ENCODE measurements around the gene MAPK12. TPM values are rescaled to one million over a fixed set of nuclear protein-coding genes. Genes with fewer than 3 reads are reported as not detected.

Gene MAPK12
- total RNA-seq, 1 experiment from 2014 or later, result 10.9 TPM

- DNase-seq (ENCODE audit: low read depth, low spot score), result no peak
- in situ Hi-C loops (cut with HindIII; ENCODE audit: low pct_unique_long_range_greater_than_20kb, low sequenced_read_pairs), result no loop called here
Observed at GRCh38 chr22:50302041-50302541, 40.6 kb upstream of the MAPK12 start.

GRCh38 chr22:50301581-50301991 is 40.1 kb upstream of the MAPK12 start:
- no peak for DNase-seq (ENCODE audit: low read depth, low spot score)
- in situ Hi-C loops (cut with HindIII; ENCODE audit: low pct_unique_long_range_greater_than_20kb, low sequenced_read_pairs), result no loop called here

- DNase-seq (ENCODE audit: low read depth, low spot score), result no peak
- in situ Hi-C loops (cut with HindIII; ENCODE audit: low pct_unique_long_range_greater_than_20kb, low sequenced_read_pairs), result no loop called here
Observed at GRCh38 chr22:50300620-50301257, 39.3 kb upstream of the MAPK12 start.

- DNase-seq (ENCODE audit: low read depth, low spot score), result no peak
- in situ Hi-C loops (cut with HindIII; ENCODE audit: low pct_unique_long_range_greater_than_20kb, low sequenced_read_pairs), result no loop called here
Observed at GRCh38 chr22:50299785-50300619, 38.5 kb upstream of the MAPK12 start.

GRCh38 chr22:50298937-50299784 is 37.7 kb upstream of the MAPK12 start:
- DNase-seq (ENCODE audit: low read depth, low spot score), result no peak
- in situ Hi-C loops (cut with HindIII; ENCODE audit: low pct_unique_long_range_greater_than_20kb, low sequenced_read_pairs), result no loop called here

GRCh38 chr22:50298266-50298637 is 36.8 kb upstream of the MAPK12 start:
- in situ Hi-C loops (cut with HindIII; ENCODE audit: low pct_unique_long_range_greater_than_20kb, low sequenced_read_pairs), result no loop called here
- no peak for DNase-seq (ENCODE audit: low read depth, low spot score)

GRCh38 chr22:50297510-50298265 is 36.2 kb upstream of the MAPK12 start:
- DNase-seq (ENCODE audit: low read depth, low spot score), result no peak
- in situ Hi-C loops (cut with HindIII; ENCODE audit: low pct_unique_long_range_greater_than_20kb, low sequenced_read_pairs), result no loop called here

GRCh38 chr22:50296658-50297490 is 35.4 kb upstream of the MAPK12 start:
- in situ Hi-C loops (cut with HindIII; ENCODE audit: low pct_unique_long_range_greater_than_20kb, low sequenced_read_pairs), result no loop called here
- DNase-seq (ENCODE audit: low read depth, low spot score), result no peak

GRCh38 chr22:50294319-50294656 is 32.8 kb upstream of the MAPK12 start:
- in situ Hi-C loops (cut with HindIII; ENCODE audit: low pct_unique_long_range_greater_than_20kb, low sequenced_read_pairs), result no loop called here
- DNase-seq (ENCODE audit: low read depth, low spot score), result no peak

GRCh38 chr22:50293441-50294318 is 32.2 kb upstream of the MAPK12 start:
- in situ Hi-C loops (cut with HindIII; ENCODE audit: low pct_unique_long_range_greater_than_20kb, low sequenced_read_pairs), result no loop called here
- no peak for DNase-seq (ENCODE audit: low read depth, low spot score)

GRCh38 chr22:50292643-50293440 is 31.4 kb upstream of the MAPK12 start:
- in situ Hi-C loops (cut with HindIII; ENCODE audit: low pct_unique_long_range_greater_than_20kb, low sequenced_read_pairs), result no loop called here
- DNase-seq (ENCODE audit: low read depth, low spot score), result no peak

GRCh38 chr22:50289942-50290630 is 28.6 kb upstream of the MAPK12 start:
- in situ Hi-C loops (cut with HindIII; ENCODE audit: low pct_unique_long_range_greater_than_20kb, low sequenced_read_pairs), result no loop called here
- no peak for DNase-seq (ENCODE audit: low read depth, low spot score)

- DNase-seq (ENCODE audit: low read depth, low spot score), result no peak
- in situ Hi-C loops (cut with HindIII; ENCODE audit: low pct_unique_long_range_greater_than_20kb, low sequenced_read_pairs), result no loop called here
Observed at GRCh38 chr22:50289151-50289941, 27.9 kb upstream of the MAPK12 start.

GRCh38 chr22:50287731-50288130 is 26.2 kb upstream of the MAPK12 start:
- DNase-seq (ENCODE audit: low read depth, low spot score), result no peak
- in situ Hi-C loops (cut with HindIII; ENCODE audit: low pct_unique_long_range_greater_than_20kb, low sequenced_read_pairs), result no loop called here

Measured in SK-MEL-5 (cell line).